T-helper 1 cell (primary cell): ENCODE data around the gene WDR93.
A peak's percentile ranks its signal among the peaks of the same experiment; 100 is the strongest.

Experiments used
- DNase-seq, 5 donors: peaks; one replicate each; pipeline ENCODE4 v3.0.0-alpha.2; 2012 to 2020

Gene WDR93

DNA sequence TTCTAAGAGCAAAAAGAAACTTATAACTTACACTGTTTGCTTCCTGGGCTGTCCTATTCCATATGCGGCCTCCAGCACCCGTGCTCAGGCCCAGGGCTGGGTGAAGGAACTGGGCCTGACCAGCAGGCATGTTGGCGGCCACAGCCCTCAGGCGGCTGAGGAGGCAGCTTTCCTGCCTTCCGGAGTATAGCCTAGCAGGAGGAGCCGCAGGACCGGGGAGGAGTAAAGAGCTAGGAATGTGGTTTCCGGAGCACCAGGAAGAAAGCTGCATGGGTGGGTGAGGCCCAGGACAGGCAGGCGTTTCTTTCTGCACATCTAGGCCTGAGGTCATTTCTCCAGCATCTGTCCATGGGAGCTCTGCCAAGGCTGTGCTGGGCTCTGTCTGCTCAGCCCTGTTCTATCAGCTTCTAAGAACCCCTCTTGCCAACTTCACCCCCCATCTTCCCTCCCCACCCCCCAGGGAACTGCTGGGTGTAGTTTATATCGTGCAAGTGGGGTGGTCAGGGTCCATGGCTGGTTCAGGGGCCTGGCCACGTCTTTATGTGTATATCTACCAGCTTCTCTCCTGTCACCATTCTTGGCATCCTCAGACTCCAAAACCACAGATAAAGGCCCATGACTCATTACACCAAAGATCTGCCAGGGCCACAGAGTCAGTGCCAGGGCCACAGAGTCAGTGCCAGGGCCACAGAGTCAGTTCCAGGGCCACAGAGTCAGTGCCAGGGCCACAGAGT lies 27.6 kb upstream of the WDR93 start:
- no peak for DNase-seq

DNA sequence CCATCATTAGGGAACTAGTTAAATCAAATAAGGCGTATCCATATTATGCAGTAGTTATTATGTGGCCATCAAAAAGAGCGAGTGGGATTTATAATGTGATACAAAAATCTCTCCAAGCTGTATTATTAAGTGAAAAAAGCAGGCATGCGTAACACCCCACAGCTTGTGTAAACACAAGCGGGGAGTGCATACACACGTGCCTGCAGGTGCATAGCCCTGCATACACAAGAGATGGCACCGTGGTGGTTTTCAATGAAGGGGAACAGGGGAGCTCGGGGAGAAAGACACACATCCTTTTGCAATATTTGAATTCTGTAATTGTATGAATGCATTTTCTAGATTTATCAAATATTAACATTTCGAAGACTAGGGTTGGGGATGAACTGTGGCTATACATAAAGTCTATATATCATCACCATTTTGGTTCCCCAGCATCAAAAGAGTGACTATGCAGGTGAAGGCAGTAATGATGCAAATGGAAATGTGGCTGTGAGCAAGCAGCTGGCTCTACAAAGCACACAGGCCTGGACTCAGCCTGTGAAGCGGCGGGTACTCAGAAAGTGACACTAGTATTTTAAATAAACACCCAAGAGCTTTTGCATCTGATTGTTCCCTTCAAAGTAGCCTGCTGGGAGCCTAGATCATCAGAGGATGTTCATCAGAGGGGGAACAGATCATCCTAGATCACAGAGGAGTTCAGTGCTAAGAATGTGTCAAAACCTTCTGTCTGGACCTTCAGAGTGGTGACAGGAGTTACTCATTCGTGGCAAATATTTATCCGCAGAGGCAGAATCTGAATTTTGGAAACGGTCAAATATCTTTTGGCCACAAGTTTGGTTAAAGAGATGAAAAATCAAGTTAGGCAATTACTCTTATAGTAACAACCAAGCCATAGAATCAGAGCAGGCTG lies 25.9 kb upstream of the WDR93 start:
- DNase-seq: no peak

DNA sequence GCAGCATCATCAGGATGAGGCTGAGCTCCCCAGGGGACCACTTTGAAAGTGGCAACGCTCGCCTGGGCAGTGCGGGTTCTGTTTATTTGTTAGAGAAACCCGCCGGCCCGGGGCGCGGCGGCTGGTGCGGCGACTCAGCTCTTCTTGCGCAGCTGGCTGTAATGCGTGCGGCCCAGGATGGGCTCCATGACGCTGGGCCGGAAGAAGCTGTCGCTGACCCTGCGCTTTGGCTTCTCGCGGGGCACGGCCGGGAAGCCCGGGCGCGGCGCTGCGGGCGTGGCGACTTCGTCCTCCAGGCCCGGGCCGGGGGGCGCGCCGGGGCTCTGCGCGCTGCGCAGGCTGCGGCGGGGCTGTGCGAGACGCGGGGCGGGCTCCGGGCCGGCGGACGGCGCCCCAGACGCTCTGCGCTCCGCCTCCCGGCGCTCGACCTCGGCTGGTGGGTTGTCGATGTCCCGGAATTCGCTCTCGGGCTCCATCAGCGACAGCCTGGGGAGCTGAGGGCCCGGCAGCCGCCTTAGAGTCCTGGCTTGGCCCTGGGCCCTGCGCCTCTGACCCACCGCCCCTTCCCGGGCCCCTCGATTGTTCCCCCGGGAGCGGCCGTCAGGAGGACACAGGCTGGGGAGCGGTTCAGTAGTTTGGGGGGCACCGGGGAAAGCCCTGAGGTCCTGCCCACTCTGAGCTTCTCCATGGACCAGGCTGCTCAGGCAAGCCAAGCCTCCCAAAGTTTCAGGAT lies 25.0 kb upstream of the WDR93 start:
- DNase-seq: peak in 1 of 5 donors; percentile 16

DNA sequence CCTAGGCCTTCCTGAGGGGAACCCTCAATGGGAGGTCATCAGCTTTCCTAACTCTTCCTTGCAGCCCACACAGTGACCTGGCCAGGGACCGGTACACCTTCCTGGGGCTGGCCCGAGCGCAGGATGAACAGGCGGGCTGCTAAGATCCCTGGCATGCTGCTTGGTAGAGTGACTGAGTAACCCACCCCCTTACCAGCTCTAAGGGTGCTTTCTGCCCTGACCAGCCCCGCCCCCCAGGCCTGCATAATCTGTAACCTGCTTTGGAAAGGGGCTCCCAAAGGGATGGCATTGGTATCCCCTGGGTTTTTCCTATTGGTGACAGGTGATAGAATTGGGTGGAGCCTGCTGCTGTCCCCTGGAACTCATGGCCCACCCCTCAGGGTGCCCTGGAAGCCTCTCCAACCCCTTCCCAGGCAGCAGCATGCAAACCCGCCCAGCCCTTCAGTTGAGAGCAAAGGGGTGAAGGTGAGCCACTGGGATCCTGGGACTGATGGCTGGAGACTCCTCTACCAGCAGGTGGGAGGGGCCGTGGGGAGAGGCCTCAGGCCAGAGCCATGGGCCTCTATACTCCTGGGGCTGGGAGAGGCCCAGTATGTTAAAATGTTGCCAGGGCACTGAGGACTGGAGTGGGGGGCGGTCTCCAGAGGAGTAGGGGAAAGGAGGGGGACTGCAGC lies 24.3 kb upstream of the WDR93 start:
- DNase-seq: no peak

DNA sequence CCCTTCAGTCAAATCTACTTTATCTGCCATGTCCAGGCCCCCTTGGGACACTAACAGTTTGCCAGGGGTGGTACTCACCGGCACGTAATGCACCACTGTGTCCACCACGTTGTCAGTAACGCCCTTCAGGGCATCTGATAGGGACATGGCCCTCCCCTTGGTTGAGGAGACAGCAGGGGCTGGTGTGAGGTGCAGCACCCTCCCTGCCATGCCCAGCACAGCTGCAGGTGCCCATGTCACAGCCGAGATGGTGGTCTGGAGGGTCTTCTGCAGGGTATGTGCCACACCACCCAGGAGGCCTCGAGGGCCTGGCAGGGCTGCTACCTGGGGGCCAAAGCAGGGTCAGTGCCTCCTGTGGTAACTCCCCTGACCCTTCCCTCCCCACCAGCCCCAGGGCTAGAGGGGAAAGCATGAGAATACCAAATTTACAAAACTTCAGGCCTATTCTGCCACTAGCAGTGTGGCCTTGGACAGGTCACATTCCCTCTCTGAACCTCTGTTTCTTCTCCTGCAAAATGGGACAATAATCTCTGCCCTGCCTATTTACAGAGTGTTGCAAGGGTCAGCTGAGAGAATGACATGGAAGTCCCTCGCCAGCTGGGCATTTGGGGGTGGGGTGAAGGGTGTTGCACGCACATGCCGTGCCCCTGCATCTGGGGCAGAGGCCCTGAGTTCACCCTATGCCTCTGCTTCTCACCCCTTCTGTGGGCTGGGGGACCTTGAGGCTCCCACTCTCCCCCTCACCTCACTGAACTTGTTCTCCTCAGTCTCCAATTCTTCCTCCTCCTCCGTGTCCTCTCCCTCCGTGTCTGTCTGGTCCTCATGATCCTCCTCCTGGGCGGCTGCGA lies 23.5 kb upstream of the WDR93 start:
- DNase-seq: no peak

DNA sequence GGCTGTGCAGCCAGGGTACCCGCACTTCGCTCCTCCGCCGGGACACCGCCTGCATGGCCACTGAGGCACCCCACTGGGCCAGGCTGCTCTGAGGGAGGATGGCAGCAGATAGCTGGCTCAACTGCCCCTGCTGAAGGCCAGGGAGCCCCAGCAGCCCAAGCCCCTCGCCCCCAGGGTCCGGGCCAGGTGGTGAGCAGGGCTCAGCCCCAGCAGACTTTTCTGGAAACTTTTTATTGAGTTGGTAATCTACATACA lies 23.0 kb upstream of the WDR93 start:
- DNase-seq: no peak

DNA sequence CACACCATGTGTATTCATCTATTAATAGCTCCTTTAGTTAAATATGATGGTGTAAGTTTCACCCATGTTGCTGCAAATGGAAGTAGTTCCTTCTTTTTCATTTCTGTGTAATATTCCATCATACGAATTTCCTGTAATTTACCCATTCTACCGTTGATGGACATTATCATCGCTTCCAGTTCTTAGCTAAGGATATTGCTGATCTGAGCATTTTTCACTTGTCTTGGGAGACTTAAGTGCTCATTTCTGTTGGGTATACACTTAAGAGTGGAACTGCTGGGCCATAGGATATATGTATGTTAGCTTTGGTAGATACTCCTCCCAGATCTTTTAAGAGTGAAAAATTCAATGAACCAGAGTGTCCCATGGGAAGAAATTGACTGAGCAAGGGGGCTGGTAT lies 22.4 kb upstream of the WDR93 start:
- DNase-seq: no peak

DNA sequence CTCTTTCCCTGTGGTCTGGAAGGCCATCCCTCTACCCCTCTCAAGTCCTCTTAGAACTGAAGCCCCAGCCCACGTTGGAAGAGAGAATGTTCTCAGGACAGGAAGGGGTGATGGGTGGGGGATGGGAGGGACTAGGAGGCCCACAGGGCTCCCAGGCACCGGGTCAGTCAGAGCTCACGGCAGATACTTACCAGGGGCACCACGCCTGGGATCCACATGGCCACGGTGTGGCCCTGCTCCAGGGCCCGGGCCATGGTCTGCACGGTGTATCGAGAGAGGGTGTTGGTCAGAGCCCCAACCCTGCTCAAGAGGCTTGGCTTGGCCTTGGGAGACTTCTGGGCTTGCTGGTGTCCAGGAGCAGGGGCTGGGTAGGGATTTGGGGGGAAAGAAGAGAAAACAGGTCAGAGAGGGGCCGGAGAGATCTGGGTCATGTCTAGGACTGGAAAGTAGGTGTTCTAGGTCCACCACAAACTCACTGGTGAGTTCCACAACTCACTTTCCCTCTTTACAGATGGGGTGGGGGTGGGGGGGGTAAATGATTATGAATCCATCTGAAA lies 21.2 kb upstream of the WDR93 start:
- no peak for DNase-seq

DNA sequence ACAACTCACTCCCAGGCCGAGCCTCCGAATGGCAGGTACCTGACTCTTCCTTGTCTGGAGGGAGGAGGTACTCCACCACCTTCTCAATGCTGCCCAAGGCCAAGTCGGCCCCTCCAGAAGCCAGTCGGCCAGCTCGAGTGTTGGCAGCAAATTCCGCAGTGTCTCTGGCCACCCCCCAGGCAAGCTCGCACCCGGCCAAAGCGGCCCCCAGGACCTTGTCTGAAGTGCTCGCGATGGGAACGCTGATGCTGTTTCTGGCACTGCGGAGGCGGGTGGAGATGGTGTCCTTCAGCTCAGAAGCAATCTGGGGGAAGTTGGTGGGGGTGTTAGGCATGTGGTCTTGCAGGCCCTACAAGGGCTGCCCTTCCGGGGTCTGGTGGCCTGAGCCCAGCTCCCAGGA lies 20.7 kb upstream of the WDR93 start:
- DNase-seq: no peak

DNA sequence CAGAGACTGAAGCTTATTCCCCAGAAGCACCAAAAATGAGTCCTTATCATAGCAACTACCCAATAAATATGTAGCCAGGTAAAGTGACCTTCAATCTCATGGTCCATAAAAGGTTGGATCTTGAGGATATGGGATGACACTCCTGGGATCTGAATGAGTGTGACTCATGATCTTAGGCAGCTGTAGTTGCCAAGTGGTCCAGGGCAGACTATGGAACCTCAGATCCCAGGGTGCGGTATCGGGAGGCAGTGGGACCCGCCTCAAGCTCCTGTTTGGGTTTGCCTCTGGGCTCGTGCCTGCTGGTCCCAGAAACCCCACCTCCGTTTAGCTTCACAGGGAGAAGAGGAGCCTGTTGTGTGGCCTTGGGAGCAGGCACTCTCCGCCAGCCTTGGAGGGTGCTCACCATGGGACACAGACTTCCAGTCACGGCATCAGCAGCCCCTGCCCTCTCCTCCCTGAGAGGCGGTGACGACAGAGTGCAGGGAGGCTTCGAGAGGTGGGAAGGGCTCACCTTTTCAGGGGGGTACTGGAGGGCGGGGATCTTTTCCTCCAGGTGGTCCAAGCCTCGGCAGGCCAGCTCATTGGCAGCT lies 19.5 kb upstream of the WDR93 start:
- no peak for DNase-seq

DNA sequence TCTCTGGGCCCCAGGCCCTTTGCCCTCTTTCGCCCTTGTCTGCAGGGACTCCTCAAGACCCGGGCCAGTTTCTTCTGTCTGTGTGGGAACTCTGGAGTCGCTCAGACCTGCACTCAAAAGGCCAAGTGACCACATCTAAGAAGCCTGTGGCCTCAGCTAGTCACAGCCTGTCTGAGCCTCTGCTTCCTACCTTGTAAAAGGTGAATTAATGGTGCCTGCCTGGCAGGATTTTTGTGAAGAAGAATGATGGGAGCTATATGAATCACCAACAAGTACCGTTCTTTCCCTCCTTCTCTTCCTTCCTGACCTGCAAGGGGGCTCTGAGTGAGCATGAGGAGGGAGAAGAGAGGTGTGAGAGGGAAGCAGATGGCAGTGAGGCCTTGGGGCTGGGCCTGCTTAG lies 18.9 kb upstream of the WDR93 start:
- DNase-seq: no peak

DNA sequence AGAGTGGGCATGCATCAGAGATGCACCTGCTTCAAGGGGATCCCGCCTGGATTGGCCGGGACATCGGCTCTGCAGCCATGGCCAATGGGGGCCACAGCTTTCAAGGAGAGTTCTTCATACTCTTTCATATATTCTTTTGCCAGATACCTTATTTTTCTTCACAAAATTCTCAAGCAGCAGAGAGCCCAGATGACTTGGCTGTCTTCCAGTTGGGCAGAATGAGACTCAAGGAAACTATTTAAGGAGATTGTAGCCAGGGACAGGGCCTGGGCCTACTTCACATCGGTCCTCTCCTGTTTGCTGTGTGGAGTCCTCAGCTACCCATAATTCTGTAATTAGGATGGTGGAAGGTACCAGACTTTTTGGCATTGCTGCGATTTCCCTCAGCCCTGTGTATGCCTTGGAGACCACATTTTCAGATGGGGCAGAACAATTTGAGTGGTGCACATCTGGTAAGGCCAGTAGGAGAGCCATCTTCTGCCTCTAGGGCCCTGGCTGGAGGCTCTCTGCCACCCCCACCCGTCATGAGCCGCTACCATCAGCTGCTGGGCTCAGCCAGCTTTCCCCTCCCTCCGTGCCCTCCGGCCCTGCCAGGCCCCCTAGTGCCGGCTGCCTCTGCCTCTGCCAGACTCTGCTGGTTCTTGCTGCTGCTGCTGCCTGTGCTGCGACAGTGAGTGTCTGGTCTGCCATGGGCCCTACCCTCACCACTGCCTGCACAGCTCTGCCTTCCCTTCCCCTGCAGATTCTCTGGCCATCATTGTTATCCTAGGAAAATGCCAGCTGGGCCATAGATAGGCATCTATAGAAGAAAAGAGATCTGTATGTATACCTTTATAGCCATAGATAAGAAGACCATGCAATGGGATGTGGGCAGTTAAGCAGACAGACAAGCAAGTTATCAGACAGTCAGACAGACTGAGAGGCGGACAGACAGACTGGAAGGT lies 18.1 kb upstream of the WDR93 start:
- DNase-seq: no peak

DNA sequence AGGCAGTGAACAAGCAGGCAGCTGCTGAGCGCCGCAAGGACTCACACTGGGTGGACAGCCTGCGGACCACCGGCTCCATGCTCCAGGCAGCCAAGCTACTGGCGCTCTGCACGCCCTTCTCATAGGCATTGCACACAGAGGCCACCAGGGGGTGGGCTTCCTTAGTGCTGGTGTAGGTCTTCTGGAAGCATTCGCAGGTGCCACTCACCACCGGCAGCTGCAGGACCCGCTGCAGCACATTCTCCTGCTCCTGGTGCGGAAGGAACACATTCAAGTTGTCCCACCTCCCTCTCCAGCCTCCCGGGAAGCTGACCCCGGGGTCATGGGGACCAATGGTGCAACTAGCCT lies 17.5 kb upstream of the WDR93 start:
- no peak for DNase-seq

DNA sequence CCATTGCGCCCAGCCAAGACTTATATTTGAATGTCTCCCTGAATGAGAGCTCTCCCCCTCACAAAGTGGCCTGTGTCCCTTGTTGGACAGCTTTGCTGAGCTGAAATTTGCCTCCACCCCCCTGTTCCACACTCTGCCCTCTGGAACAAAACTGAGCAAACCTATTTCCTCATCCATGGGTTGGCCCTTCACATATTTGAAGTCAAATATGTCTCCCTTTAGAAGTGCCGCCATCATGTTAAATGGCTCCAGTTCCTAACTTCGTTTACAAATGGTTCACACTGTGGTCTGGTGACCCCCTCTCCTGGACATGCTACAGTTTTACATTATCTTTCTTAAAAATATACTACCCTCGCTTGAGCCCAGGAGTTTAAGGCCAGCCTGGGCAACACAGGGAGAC lies 16.1 kb upstream of the WDR93 start:
- no peak for DNase-seq

DNA sequence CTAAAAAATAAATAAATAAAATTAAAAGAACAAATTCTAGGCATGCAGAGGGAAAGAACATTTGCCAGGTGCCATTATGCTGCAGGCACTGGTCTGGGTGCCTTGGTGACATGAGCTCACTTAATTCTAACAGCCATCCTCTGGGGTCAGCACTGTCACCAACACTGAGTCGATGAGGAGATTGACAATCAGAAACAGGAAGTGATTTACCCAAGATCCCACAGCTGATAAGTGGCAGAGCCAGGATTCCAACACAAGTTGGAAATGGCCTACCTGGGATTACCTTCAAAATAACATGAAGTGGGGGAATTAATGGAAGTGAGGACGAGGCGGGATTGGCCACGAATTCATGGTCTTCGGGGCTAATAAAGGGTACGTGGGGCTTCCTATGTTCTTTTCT lies 15.0 kb upstream of the WDR93 start:
- DNase-seq: no peak

DNA sequence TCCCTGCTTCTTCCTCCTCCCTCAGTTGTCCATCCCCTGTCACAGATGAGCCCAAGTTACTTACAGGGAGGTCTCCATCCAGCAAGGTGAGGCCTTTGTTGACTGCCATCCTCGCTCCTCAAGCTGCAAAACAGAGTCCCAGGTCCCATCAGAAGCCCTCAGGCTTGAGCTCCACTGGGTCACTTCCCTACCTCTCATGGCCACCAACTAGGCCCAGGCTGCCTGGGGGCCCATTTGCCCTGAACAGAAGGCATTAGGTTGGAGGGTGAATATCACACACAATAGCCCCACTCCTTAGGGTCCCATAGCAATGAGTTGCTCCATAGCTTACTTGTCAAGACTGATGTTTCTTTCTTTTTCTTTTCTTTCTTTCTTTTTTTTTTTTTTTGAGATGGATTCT lies 13.2 kb upstream of the WDR93 start:
- no peak for DNase-seq

DNA sequence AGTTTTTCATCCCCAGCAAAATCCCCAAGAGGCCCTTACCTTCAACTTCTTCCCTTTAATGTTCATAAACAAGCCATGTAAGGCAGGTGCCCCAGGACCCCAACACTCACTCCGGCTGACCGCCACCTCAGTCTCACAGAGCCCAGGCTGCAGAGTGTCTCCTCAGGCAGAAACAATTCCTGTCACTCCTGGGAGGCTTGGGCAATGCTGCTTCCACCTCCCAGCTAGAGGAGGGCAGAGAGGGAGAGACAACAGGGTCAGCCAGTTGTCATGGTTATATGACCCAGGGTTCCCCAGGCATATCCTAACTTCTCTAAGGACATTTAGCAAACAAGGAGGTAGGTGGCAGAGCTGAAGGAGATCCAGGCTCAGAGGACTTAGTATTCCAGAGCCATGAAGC lies 11.4 kb upstream of the WDR93 start, which contains the start of gene PLIN1:
Gene PLIN1, minus strand, starts transcription at position 156 of the 400 bp plus-strand sequence. CDS start 1,878 bp downstream, outside the sequence.
- no peak for DNase-seq

DNA sequence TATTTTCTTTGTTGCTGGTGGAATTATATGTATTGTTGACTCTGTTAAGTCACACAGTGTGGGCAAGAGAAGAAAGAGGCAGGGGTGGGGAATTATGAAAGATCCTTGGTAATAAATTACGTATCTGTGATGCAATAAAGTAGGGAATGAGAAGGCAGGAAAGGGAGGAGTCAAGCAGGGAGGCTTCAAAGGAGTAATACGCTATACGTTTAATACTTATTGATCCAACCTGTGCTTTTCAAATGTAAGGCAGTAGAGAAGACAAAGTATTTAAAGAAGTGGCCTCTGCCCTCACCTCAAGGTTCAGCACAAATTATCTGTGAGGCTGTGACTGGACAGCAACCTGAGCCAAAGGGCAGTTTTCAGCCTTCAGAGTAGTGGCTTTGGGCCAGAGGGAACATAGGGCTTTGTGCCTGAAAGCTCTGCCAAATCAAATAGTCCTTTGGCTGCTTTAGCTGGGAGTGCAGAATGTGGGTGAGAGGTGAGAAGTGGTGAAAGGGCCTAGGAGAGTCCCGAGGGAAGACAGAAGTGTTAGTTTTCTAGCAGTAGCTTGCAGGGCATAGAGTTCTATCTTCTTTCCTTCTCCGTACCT lies 10.2 kb upstream of the WDR93 start:
- DNase-seq: no peak

DNA sequence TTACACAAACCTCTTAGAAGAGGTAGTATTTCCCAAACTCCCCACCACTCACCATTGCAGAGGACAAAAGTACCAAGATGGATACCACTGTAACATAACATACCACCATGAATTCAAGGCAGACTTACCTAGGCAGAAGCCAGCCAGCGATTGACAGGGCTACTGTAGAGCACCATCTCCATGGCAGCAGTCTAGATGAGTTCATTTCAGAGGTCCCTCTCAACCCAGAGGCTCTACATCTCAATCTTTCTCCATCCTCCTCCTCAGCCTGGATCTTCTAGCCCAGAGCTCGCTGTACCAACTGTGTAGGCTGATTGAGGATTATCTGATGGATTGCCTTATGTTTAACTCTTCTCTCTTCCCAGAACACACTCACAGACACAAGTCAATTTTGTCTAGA lies 9.5 kb upstream of the WDR93 start:
- DNase-seq: no peak

DNA sequence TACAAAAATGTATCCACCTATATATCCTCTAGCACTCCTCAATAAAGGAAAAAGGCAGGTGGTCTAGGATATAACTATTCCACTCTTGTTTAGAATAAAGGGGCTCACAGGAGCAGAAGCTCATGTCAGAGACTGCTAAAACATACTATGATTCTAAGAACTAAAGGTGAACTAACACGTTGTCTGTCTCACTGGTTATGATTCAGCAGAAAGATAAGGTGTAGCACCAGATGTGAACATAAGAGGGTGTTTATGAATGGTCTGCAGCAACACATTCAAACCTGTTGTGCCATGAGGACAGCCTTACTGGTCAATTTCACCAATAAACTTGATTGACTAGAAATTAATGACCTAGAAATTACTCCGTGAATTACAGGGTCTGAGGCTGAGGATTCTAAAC lies 4.6 kb upstream of the WDR93 start:
- no peak for DNase-seq
